GM18502 (cell line): ENCODE results near the gene CYS1.
"Not testable (repeated sequence)": the region's sequence is repeated elsewhere in the genome, so short reads cannot be mapped to it uniquely, and the experiment has no call there.

Experiments used
- ATAC-seq: cut with Tn5 transposase; IDR thresholded peaks from one replicate; pipeline ENCODE4 v1.9.1; 2021; ENCODE audit warnings: mild to moderate bottlenecking; ENCODE audit not compliant: unreplicated experiment, poor library complexity

The CYS1 gene

GRCh38 chr2:10079870-10080535 lies at the start of gene CYS1:
CYS1 (minus strand) TSS chr2:10080411; CDS start chr2:10080223, 188 bp downstream.
- ATAC-seq = peak; percentile 36

DNA sequence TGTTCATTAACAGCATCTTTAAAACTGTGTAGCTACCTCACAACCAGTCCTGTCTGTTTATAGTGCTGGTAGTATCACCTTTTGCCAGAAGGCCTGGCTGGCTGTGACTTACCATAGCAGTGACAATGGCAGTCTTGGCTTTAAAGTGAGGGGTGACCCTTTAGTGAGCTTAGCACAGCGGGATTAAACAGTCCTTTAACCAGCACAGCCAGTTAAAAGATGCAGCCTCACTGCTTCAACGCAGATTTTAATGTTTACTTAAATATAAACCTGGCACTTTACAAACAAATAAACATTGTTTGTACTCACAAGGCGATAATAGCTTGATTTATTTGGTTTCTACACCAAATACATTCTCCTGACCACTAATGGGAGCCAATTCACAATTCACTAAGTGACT lies 49.3 kb upstream of the CYS1 start:
- no peak for ATAC-seq

- ATAC-seq = no peak
Observed at GRCh38 chr2:10128420-10128819, 48.2 kb upstream of the CYS1 start.

- ATAC-seq = no peak
Observed at GRCh38 chr2:10126632-10127026, 46.4 kb upstream of the CYS1 start.

DNA sequence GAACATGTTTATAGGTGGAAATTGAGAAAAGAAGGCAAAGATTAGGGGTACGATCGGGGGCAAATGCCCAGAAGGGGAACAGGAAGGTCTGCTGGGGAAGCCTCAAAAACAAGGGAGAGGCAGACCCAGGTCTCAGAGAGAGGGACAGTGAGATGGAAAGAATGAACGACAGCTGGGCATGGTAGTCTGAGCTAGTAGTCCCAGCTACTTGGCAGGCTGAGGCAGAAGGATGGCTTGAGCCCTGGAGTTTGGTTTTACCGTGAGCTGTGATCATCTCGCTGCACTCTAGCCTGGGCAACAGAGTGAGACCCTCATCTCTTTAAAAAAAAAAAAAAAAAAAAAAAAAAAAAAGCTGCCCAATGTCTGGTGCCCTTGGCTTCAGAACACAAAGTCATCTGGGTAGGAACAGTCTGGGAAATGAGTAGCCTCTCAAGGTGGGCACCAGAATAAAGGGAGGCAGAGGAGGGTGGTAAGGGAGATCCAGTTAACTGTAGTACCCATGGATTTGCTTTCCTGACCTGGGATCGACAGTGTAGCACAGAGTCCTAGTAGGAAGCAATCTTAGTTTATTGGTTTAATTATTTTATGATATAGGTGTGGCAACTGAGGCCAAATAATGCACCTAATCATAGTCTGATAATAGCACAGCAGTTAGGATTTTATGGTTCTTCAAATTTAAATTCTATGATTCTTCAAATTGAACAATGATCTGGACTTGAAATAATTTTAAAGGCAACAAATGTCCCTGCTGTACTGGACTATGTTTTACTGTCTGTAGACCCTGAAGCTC lies 45.8 kb upstream of the CYS1 start:
- no peak for ATAC-seq

DNA sequence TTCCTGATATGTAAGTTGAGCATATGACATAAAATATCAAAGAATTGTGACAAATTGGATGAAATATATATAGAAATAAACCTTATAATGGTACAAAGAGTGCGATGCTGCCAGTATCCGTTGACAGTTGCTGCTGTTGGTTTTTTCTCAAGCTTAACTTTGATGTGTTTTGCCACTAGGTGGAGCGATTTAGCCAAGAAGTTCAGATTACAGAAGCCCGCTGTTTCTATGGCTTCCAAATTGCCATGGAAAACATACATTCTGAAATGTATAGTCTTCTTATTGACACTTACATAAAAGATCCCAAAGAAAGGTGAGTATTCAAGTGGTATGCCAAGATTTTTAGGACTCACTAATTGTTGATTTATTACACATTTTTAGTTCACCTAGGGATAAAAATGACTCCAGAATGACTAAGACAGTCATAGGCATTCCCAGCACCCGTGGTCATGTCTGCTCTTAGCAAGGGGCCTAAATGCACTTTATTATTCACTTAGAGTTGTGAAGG lies 44.4 kb upstream of the CYS1 start:
- ATAC-seq = no peak

DNA sequence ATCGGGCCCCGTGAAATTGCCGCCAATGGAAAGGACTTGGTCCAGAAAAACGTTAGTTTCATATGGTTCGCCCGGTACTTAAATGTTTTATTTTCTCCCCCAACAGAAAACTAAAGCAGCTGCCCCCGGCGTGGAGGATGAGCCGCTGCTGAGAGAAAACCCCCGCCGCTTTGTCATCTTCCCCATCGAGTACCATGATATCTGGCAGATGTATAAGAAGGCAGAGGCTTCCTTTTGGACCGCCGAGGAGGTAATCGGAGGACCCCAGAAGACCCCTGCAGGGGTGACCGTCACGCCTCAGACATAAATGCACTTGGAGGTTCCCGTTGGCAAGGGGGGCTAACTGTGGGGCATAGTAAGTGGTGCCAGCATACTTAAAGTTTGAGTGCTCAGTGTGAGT lies 43.1 kb upstream of the CYS1 start:
- no peak for ATAC-seq

- ATAC-seq = peak; percentile 73
Observed at GRCh38 chr2:10122500-10123280, 42.5 kb upstream of the CYS1 start, which contains the start of gene RRM2. RRM2 (plus strand) TSS chr2:10122739; CDS start chr2:10122799, 60 bp downstream.

GRCh38 chr2:10120877-10121574 lies 40.8 kb upstream of the CYS1 start:
- ATAC-seq = no peak

- ATAC-seq = peak; percentile 64
Observed at GRCh38 chr2:10120158-10120876, 40.1 kb upstream of the CYS1 start.

GRCh38 chr2:10119601-10120157 lies 39.5 kb upstream of the CYS1 start:
- no peak for ATAC-seq

GRCh38 chr2:10119027-10119325 lies 38.8 kb upstream of the CYS1 start:
- no peak for ATAC-seq

DNA sequence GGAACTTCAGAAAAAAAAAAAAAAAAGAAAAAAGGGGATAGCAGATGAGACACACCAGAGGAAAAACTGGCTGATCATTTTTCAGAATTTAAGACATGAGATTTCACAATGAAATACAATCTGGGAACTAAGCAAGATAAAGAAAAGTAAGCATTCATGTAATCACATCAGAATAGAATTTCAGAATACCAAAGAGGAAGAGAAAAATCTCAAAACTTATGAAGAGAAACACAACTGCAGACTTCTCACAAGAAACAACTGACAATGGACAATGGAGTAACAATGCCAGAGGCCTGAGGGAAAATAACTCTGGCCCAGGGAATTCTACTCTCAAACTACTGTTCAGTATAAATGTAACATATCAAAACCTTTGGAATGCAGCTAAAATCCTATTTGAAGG lies 29.1 kb upstream of the CYS1 start:
- no peak for ATAC-seq

DNA sequence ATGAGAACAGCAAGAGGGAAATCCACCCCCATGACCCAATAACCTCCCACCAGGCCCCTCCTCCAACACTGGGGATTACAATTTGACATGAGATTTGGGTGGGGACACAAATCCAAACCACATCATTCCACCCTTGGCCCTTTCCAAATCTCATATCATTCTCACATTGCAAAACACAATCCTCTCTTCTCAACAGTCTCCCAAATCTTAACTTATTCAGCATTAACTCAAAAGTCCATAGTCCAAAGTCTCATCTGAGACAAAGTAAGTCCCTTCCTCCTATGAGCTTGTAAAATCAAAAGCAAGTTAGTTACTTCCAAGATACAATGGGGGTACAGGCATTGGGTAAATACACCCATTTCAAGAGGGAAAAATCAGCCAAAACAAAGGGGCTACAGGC lies 24.7 kb upstream of the CYS1 start:
- not testable (repeated sequence) for ATAC-seq

GRCh38 chr2:10103179-10103578 lies 23.0 kb upstream of the CYS1 start:
- no peak for ATAC-seq

- ATAC-seq = no peak
Observed at GRCh38 chr2:10101491-10101890, 21.3 kb upstream of the CYS1 start.

DNA sequence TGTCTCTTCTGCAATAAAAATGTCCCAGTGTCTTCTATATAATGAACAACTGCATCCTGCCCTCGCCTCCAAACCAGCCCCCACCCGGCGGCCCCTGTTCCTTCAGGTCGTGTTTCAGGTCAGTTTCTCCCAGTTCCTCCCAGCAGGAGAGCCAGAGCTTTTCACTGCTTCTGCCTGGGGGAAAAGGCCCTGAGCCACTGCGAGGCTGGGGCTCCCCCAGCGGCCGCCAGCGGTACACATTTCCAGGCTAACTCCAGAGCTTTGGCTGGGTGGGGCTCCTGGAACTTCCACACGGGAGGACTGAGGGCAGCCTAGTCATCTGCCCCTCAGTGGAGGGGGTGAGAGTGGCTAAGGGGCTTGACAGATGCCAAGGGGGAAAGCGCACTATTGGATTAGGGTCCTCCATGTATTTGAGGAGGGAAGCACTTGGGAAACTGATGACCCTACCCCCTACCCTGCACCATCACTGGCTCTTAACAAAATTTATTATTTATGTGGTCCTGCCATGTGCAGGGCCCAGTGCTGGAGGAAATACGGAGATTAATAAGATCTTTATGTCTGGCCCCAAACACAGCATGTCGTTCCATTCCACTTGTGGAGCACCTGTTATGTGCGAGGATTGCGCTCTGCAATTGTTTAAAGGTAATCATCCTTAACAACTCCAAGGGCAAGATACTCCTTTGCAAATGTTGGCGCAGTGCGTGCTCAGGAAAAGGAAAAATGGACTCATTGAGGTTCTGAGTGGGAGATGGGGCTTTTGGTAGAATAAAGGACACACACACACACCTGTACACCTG lies 17.3 kb upstream of the CYS1 start:
- ATAC-seq = peak; percentile 86

DNA sequence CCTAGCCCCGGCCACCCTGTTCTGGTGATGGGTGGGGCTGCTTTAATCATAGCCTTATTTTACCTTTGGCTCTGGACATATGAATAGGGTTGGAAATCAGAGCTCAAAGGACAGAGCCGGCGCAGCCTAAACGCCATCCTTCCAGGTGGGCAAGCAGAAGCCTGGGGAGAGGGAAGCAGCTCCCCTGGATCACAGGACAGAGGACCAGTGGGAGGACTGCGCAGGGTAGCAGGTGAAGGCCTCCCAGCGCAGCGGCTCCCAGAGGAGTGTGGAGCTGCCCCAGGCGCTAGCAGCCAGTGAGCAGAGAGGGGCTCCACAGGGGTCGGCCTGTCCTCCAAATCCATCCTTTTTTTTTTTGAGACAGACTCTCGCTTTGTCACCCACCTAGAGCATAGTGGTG lies 16.4 kb upstream of the CYS1 start:
- ATAC-seq = no peak

DNA sequence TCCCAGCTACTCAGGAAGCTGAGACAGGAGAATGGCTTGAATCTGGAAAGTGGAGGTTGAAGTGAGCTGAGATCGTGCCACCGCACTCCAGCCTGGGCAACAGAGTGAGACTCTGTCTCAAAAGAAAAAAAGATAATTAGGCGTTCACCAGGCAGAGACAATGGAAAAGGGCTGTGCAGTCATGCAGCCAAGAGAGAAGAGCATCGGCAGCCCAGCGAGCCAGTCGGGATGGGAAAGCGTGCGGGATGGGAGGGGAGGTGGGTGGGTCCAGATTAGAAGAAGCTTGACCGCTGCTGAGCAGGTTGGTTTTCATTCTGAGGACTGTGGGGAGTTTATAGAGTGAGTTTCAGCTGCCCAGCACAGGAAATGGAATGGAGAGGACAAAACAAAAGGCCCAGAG lies 15.0 kb upstream of the CYS1 start:
- no peak for ATAC-seq
